SK-N-SH (cell line): ENCODE measurements around the gene SIX4. TPM values are rescaled to one million over a fixed set of nuclear protein-coding genes. Genes with fewer than 3 reads are reported as not detected.
A peak's percentile ranks its signal among the peaks of the same experiment; 100 is the strongest.

Experiments used
- CTCF ChIA-PET: fragments of 300-600, 350-600 bp; formaldehyde crosslinking; extraction: SDS; loops from one replicate; lab custom pipeline; 2021; lab: Yijun Ruan, JAX
- POLR2A ChIA-PET: fragments of 350-600 bp; sonication (Branson Sonifier 250); formaldehyde crosslinking; extraction: SDS; loops from one replicate; lab custom pipeline; 2020; ENCODE audit warnings: antibody characterized with exemption, inconsistent platforms; lab: Yijun Ruan, JAX
- DNase-seq: peaks from one replicate; pipeline ENCODE4 v3.0.0; 2012
- H2AFZ ChIP-seq: fragments of 200-600 bp; sonication (generic); 2 replicates; pipeline ENCODE4 v1.8.1; 2016; ENCODE audit warnings: antibody characterized with exemption, mild to moderate bottlenecking, low read depth
- H3F3A ChIP-seq: fragments of 200-600 bp; sonication (generic); replicated peaks from 2 replicates; pipeline ENCODE3; 2016; ENCODE audit warnings: antibody characterized with exemption, mild to moderate bottlenecking; ENCODE audit not compliant: insufficient read depth
- H3K27ac ChIP-seq, 2 experiments: fragments of 200-500 bp in 1 of 2; fragments of 200-600 bp in 1 of 2; sonication (Bioruptor generic) in 1 of 2; sonication (generic), shearing (Covaris generic) in 1 of 2; 2 replicates each; pipeline versions ENCODE4 v1.5.1 to v1.6.1; 2014 to 2016; ENCODE audit warnings: low read depth in 2 of 2, inconsistent platforms in 1 of 2, low read length in 1 of 2, mild to moderate bottlenecking in 1 of 2, mixed read lengths in 1 of 2
- H3K27me3 ChIP-seq: fragments of 200-600 bp; sonication (generic), shearing (Covaris generic); 2 replicates; pipeline ENCODE4 v1.6.1; 2016; ENCODE audit warnings: mixed run types; ENCODE audit not compliant: insufficient read depth
- H3K36me3 ChIP-seq, 2 experiments: fragments of 200-500 bp in 1 of 2; fragments of 200-600 bp in 1 of 2; sonication (Bioruptor generic) in 1 of 2; sonication (generic) in 1 of 2; replicated peaks in 1 of 2; 2 replicates each; pipeline versions ENCODE3 to v1.5.1; 2014 to 2016; ENCODE audit warnings: low read length in 1 of 2, mild to moderate bottlenecking in 1 of 2; ENCODE audit not compliant: insufficient read depth in 2 of 2, control insufficient read depth in 1 of 2
- H3K4me1 ChIP-seq, 2 experiments: fragments of 200-500 bp in 1 of 2; fragments of 200-600 bp in 1 of 2; sonication (Bioruptor generic) in 1 of 2; sonication (generic), shearing (Covaris generic) in 1 of 2; 2 replicates each; pipeline versions ENCODE4 v1.5.1 to v1.6.1; 2014 to 2016; ENCODE audit warnings: low read depth in 1 of 2, low read length in 1 of 2, mixed run types in 1 of 2; ENCODE audit not compliant: insufficient read depth in 2 of 2, control insufficient read depth in 1 of 2
- H3K4me2 ChIP-seq: fragments of 200-600 bp; sonication (generic), shearing (Covaris generic); 2 replicates; pipeline ENCODE4 v1.6.1; 2017; ENCODE audit warnings: mixed run types
- H3K4me3 ChIP-seq, 2 experiments: fragments of 200-500 bp in 1 of 2; fragments of 200-600 bp in 1 of 2; sonication (Bioruptor generic) in 1 of 2; sonication (generic), shearing (Covaris generic) in 1 of 2; 2 replicates each; pipeline versions ENCODE4 v1.5.1 to v1.8.1; 2014 to 2016; ENCODE audit warnings: low read depth in 2 of 2, inconsistent platforms in 1 of 2, low read length in 1 of 2, mild to moderate bottlenecking in 1 of 2, mixed read lengths in 1 of 2, moderate library complexity in 1 of 2
- H3K79me2 ChIP-seq: fragments of 200-600 bp; sonication (generic); 2 replicates; pipeline ENCODE4 v1.8.1; 2017; ENCODE audit warnings: mild to moderate bottlenecking; ENCODE audit not compliant: insufficient read depth
- H3K9ac ChIP-seq: fragments of 200-600 bp; sonication (generic); 2 replicates; pipeline ENCODE4 v1.6.1; 2017; ENCODE audit warnings: mixed run types
- H3K9me2 ChIP-seq: fragments of 200-600 bp; sonication (generic); 2 replicates; pipeline ENCODE4 v1.6.1; 2017; ENCODE audit warnings: mixed run types
- H3K9me3 ChIP-seq: fragments of 200-600 bp; sonication (generic); 2 replicates; pipeline ENCODE4 v1.6.1; 2017; ENCODE audit warnings: mixed run types, mild to moderate bottlenecking, moderate library complexity
- H4K20me1 ChIP-seq: fragments of 200-600 bp; sonication (generic); 2 replicates; pipeline ENCODE4 v1.6.1; 2017; ENCODE audit warnings: mild to moderate bottlenecking, mixed run types; ENCODE audit not compliant: insufficient read depth
- CHD2 ChIP-seq: fragments of 150-350 bp; IDR thresholded peaks from 2 replicates; pipeline ENCODE4 v1.6.1; 2018; ENCODE audit warnings: low read length; ENCODE audit not compliant: partially characterized antibody
- CTCF ChIP-seq: fragments of 200-600 bp; sonication (generic); IDR thresholded peaks from 2 replicates; pipeline ENCODE4 v1.6.1; 2017; ENCODE audit warnings: antibody characterized with exemption, mild to moderate bottlenecking, moderate library complexity
- ELF1 ChIP-seq: IDR thresholded peaks from 2 replicates; pipeline ENCODE4 v1.4.0; 2012
- EP300 ChIP-seq, 2 experiments: IDR thresholded peaks; 2 replicates each; pipeline versions ENCODE4 v1.4.0 to v1.6.1; 2012; ENCODE audit warnings: borderline replicate concordance in 1 of 2, low read depth in 1 of 2, low read length in 1 of 2
- FOSL2 ChIP-seq: IDR thresholded peaks from 2 replicates; pipeline ENCODE4 v1.4.0; 2012; ENCODE audit warnings: low read depth, mild to moderate bottlenecking, moderate library complexity, borderline replicate concordance
- FOXJ3 ChIP-seq: sonication (generic); formaldehyde crosslinking; IDR thresholded peaks from 2 replicates; pipeline ENCODE4 v1.5.1; 2020; ENCODE audit warnings: mild to moderate bottlenecking, missing genetic modification reagents
- FOXM1 ChIP-seq: IDR thresholded peaks from 2 replicates; pipeline ENCODE4 v1.4.0; 2012; ENCODE audit warnings: low read depth, mild to moderate bottlenecking
- GABPA ChIP-seq: IDR thresholded peaks from 2 replicates; pipeline ENCODE4 v1.4.0; 2012; ENCODE audit warnings: low read depth, mild to moderate bottlenecking
- GATA2 ChIP-seq: sonication (generic); formaldehyde crosslinking; IDR thresholded peaks from 2 replicates; pipeline ENCODE4 v1.5.0; 2020; ENCODE audit warnings: mild to moderate bottlenecking, missing genetic modification reagents
- IRF3 ChIP-seq: fragments of 150-350 bp; IDR thresholded peaks from 2 replicates; pipeline ENCODE4 v1.6.1; 2016; ENCODE audit warnings: mild to moderate bottlenecking, low read depth, low read length
- JUND ChIP-seq: IDR thresholded peaks from 2 replicates; pipeline ENCODE4 v1.4.0; 2012
- MXI1 ChIP-seq: IDR thresholded peaks from 2 replicates; pipeline ENCODE4 v1.6.1; 2012; ENCODE audit warnings: mild to moderate bottlenecking, low read depth, low read length, improper control_type of control experiment
- PBX3 ChIP-seq: IDR thresholded peaks from 2 replicates; pipeline ENCODE4; 2012
- POLR2AphosphoS5 ChIP-seq: IDR thresholded peaks from 2 replicates; pipeline ENCODE4 v1.6.1; 2012; ENCODE audit warnings: low read depth, low read length
- RCOR1 ChIP-seq: fragments of 150-350 bp; IDR thresholded peaks from 2 replicates; pipeline ENCODE4 v1.6.1; 2017; ENCODE audit warnings: antibody characterized with exemption, low read length
- REST ChIP-seq: IDR thresholded peaks from 2 replicates; pipeline ENCODE4 v1.6.1; 2012; ENCODE audit warnings: mild to moderate bottlenecking, low read depth, low read length, moderate library complexity
- RFX5 ChIP-seq: IDR thresholded peaks from 2 replicates; pipeline ENCODE4 v1.6.1; 2012; ENCODE audit warnings: mild to moderate bottlenecking, improper control_type of control experiment, low read length
- TCF12 ChIP-seq: IDR thresholded peaks from 2 replicates; pipeline ENCODE4 v1.4.0; 2012
- TEAD4 ChIP-seq: IDR thresholded peaks from 2 replicates; pipeline ENCODE4 v1.4.0; 2012; ENCODE audit warnings: mild to moderate bottlenecking, borderline replicate concordance; ENCODE audit not compliant: insufficient read depth
- USF2 ChIP-seq: fragments of 150-350 bp; IDR thresholded peaks from 2 replicates; pipeline ENCODE4 v1.6.1; 2017; ENCODE audit warnings: antibody characterized with exemption, low read length, low read depth, borderline replicate concordance
- WGBS: methylation state at CpG from one replicate; pipeline ENCODE4 v1.1.6; 2017; ENCODE audit warnings: low lambda C conversion rate; 5-methylcytosine and 5-hydroxymethylcytosine counted together
- polyA plus RNA-seq, 3 experiments: library from polyadenylated mRNA; depleted of rRNA; stranded (reverse); fragments of >200 nt; gene quantifications; 2 replicates each; pipeline ENCODE4 v1.2.3, GENCODE V29; 2012

The SIX4 gene
- polyA plus RNA-seq, 1 of the 3 experiments (the other 2 are of a cell fraction), result 3.3 TPM

GRCh38 chr14:60691383-60692113 is 32.6 kb downstream of the SIX4 start:
- Histone ChIP-seq H3K79me2 (no peaks in the 10 kb centered on the region), H2AFZ (0 out of 2 replicates have a peak overlapping the region, but pooled peaks have one; percentile 11), H3K9me3 (no peaks in the 10 kb centered on the region), H3K27me3 (no peaks in the 10 kb centered on the region), H3K4me3 (no peak overlapping the region), H3F3A (no peaks in the 10 kb centered on the region), H3K4me2 (no peak overlapping the region), H3K36me3 (no peaks in the 10 kb centered on the region), H3K9me2 (no peaks in the 10 kb centered on the region), H3K9ac (no peak overlapping the region), H3K4me1 (no peaks in the 10 kb centered on the region), H4K20me1 (no peaks in the 10 kb centered on the region), H3K27ac (no peak overlapping the region)
- no peak for DNase-seq
- 83% methylated on average over 3 of the region's 3 CpGs for WGBS
- ChIA-PET CTCF (interaction anchor here (1.1 kb wide), 1 partner anchor 38 kb away, joined by 3 read pairs; no protein-coding TSS in a partner anchor), POLR2A (no interaction called here)
- TF ChIP-seq REST (no peak), EP300 (IDR thresholded peaks at IDR 0.05; ENCODE audit: borderline replicate concordance in 1 of 2, low read depth in 1 of 2, low read length in 1 of 2) (no peak), CTCF (no peak), FOXJ3 (CRISPR knock-in tag) (no peak), TCF12 (no peak), FOXM1 (no peak), IRF3 (no peak), RFX5 (no peak)

GRCh38 chr14:60686865-60687264 is 37.3 kb downstream of the SIX4 start:
- no peaks in the 10 kb centered on the region for H3F3A ChIP-seq
- no peaks in the 10 kb centered on the region for H4K20me1 ChIP-seq
- no peak overlapping the region for H3K4me2 ChIP-seq
- H3K4me3 ChIP-seq, result no peak overlapping the region
- H3K79me2 ChIP-seq, result no peaks in the 10 kb centered on the region
- no peaks in the 10 kb centered on the region for H3K36me3 ChIP-seq
- no peak overlapping the region for H3K27ac ChIP-seq
- no peaks in the 10 kb centered on the region for H3K4me1 ChIP-seq
- H3K9me2 ChIP-seq, result no peaks in the 10 kb centered on the region
- no peaks in the 10 kb centered on the region for H3K27me3 ChIP-seq
- CTCF ChIA-PET, result no interaction called here
- H3K9ac ChIP-seq, result no peak overlapping the region
- H3K9me3 ChIP-seq, result peaks cover 3% of the 10 kb centered on the region; the same call in 1 of the 2 replicates
- POLR2A ChIA-PET, result no interaction called here
- no peak overlapping the region for H2AFZ ChIP-seq
- DNase-seq, result no peak
- TF ChIP-seq CHD2 (no peak), POLR2AphosphoS5 (no peak), PBX3 (no peak), ELF1 (no peak), JUND (no peak), USF2 (no peak), TEAD4 (no peak), RCOR1 (no peak), MXI1 (no peak), GATA2 (no peak), GABPA (no peak), FOSL2 (no peak), RFX5 (no peak)
